M059J (cell line): Measurements from ENCODE around the gene EPHA10. TPM values are rescaled to one million over a fixed set of nuclear protein-coding genes. Genes with fewer than 3 reads are reported as not detected.

Experiments
- DNase-seq: peaks from one replicate; pipeline ENCODE4 v3.0.0-alpha.2; 2012; ENCODE audit warnings: low read depth
- total RNA-seq: library from RNA; depleted of rRNA; stranded (reverse); fragments of >200 nt; shearing (Covaris generic); gene quantifications from 2 replicates; pipeline ENCODE4 v1.2.3, GENCODE V29; 2014

Gene EPHA10
- total RNA-seq, 1 experiment from 2014 or later = not detected

DNA sequence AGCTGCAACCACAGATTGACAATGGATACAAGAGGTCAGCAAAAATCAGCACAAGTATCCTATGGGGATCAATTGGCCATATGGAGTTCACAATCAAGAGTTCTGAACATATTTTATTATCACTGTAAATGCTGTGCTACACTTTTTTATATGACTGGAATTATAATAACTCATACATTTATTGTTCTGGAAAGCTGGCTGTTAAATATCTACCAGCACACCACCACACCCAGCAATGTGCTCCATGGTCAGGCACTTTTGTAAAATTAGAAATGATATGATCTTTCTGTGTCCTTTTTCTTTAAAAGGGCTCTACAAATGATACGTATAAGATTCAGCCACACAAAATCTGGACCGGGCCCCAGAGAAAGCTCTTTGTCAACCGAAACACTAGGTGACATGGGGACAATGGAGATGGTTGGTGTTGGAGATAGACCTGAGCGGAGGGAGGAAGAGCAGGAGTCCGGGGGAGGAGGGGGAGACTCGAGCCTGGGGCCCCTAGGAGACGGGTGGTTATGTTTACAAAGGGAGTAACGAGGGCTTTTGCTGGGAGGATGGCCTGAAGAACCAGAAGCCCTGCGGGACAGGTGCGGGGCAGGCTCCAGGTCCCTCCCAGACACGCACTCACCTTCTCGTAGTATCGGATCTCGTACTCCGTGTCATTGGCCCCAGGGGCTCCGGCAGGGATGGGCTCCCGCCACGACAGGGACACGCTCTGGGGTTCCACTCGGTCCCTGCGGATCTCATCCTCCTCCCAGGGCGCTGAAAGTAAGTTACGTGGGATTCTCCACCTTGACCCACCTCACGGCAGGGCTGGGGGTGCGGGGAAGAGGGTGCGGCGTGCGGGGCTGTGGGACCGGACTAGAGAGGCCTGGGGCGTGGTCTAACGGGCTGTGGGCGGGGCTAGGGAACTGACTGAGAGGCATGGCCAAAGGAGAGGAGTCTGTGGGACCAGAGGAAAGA, 30.0 kb downstream of the EPHA10 start:
- no peak for DNase-seq

DNA sequence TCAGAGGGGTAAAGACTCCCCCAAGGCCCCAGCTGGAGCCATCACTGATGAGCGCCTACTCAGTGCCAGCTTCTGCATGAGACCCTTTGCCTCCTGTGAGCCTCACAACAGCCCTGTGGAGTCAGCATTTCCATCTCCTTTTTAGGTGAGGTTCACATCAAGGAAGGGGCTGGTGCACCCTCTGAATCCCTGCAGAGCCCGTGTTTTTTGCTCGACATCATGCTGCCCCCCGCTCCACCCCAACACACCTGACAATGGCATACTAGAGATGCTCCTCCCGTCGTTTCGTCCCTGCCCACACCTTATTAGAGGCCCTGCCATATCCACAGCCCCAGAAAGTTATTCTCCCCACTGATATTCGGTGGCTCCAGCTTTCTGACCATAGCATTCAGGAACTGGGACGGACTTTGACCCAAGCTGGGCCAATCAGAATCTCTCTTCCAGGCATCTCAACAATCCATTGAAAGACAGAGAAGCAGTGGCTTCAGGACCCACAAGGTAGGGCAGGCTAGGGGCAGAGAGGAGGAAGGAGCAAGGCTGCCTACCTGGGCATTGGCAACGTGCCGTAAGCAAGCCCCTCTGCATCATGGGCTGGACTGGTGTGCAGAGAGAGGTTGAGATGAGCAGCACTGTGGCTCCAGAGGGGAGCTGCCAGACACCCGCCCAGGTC, 32.7 kb downstream of the EPHA10 start:
- no peak for DNase-seq

DNA sequence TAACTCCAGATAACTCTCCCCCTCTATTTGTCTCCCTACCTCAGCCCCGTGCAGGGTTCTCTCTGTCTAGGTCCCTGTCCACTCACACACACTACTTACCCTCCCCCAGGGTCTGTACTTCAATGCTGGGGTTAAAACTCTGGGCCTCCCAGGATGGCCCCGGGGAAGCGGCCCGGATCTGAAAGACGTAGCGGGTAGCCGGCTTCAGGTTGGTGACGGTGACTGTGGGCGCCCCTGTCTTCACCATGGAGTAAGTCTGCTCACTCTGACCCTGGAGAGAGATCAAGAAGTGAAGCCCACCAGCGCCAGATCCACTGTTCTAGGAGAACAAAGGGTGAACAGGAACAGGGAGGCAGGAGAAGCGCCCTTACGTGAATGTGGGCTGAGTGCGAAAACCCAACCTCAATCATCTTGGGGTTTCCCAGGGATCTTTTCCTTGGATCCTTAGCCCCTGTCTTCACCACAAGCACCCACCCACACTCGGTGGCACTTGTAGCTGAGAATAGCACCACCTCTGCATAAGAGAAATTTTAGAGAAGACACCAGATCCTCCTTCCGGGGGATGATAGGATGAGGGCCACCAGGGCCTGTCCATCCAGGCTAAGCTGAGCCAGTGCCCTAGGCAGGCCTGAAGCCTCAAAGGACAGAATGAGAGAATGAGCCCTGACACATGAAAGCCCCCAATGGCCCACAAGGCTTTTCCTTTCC, 33.5 kb downstream of the EPHA10 start:
- DNase-seq = no peak

DNA sequence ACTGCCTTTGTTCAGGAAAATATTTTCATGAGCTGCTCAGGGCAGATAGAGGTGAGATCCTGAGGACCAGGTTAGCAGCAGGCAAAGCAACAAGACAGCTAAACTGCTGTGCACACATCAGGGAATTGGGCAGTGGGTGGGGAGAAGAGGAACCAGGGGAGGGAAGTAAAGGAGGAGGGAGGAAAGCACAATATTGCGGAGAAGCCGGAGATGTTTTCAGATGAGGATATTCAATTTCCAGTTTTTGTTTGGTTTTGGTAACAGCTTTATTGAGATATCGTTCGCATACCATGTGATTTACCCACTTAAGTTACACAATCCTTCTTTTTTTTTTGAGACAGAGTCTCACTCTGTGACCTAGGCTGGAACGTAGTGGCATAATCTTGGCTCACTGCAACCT, 34.5 kb downstream of the EPHA10 start:
- no peak for DNase-seq

DNA sequence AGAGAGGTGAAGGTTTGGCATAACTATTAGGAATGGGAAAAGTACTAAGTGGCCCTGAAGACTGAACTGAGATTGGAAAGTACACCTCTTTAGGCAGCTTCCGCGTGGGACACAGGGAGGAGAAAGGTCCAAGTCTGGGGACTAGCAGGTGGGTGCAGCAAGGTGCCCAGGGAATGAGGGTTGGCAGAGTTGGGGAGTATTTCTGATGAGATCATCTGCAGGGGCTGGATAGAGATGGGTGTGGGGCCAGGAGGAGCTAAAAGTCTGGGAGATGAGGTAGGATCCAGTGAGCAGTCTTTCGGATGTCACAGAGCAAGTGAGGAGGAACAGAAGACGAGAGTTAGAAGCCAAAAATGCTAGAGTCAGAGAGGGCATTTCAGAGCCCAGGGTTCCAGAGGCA, 36.5 kb downstream of the EPHA10 start:
- DNase-seq = no peak

DNA sequence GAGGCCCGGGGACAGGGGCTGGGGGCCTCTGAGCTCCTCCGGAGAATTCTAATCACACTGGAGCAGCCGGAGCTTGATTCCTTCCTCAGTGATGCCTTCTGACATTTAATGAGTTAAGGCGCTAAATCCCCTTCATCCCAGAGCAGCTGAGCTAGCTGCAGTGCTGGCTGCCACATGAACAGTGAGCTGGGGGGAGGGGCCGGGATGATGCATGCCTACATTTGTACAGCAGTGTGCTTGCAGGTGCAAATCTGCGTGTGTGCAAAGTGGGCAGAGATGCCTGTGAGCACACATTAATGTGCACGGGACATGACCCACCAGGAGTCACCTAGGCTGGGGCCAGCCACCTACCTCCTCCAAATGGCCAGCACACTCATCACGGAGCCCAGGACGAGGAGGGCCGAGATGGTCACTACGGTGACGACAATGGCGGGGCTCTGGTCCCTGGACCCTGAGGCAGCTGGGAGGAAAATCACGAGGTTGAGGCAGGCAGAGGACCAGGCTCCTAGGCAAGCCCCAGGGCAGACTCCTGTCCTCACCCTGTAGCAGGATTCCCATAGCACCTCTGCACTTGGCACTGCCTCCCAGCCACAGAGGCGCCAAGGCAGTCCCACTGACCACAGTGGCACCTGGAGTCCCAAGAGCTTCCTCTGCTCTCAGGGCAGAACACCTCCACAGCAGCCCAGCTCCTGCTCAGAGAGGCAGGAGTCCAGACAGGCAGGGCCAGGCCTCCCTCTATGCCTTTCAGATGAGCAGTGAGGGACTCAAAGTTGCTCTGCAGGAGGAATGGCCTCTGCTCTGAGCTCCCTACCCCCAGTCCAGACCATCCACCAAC, 38.0 kb downstream of the EPHA10 start:
- DNase-seq = no peak

DNA sequence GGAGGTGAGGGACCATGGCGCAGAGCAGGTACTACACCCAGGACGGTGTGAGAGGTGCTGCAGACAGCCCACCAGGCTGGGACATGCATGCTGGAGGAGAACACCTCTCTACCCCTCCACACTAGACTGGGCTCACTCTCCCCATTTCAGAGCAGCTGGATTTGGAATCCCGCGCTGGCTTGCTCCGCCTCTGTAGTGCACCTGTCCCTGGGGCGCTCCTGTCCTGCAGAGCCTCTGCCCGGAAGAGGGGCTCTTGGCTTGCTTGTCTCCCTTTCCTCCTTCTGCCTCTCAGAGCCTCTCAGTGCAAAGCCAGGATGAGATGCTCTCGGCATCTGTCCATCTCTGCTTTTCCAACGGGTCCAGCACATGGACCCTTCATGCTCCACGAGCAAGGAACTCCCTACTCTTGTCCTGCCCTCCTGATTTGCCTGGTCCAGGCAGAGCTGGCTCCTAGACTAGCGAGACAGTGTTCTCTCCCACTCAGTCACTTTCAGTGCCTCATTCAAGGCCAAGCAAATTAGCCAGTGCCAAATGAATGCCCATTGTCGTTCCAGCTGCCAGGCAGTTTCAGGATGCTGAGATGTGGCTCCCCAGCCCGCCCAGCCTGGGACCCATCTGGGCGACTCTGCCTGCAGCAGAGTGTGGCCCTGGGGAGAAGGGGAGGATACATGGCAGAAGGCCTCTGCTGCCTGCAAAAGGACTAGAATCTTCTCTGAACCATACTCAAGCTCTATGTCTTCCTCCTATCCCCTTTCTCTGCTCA, 38.9 kb downstream of the EPHA10 start:
- DNase-seq = no peak

DNA sequence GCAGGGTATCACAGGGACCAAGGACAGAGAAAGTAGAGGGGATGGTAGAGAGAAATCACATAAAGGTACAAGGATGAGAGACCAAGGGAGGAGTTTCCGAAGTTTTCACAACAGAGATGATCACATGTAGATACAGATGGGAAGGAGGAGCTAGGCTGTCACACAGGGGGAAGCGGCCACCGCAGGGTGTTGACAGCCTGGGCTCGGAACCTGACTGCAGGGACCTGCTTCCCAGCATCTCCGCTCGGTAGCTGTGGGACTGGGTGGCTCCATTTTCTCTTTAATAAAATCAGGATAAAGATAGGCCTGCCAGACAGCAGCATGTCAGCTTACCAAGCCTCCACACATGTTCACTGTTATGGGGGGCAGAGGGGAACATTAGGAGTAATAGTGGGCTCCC, 40.3 kb downstream of the EPHA10 start:
- no peak for DNase-seq

DNA sequence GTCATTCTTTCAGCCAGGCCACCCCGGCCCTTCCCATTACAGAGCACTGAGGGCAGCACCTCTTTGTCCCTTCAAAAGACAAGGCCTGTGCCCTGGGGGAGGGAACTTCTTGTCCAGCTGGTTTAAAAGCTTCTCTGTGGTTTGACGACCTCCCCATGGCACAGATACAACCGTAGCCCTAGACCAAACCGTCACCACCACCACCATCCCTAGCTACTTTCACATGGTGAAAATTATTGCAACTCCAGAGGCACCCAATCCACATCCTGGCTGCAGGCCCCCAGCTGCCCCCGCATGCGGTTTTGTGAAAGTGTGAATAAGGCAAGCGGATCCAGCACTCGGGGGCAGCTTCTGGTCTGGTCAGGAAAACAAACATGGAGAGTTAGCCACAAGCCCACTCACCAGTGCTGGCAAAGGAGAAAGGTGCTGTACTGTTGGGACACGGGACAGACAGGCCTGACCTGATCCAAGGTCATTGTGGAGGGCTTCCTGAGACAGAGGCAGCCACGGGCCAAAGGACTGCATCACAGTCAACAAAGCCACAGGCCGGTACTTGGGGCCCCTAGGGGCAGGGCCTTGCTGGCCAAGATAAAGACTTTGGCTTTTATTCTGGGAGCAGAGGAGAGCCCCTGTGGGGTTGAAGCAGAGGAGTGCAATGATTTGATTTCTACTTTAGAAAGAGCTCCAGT, 41.4 kb downstream of the EPHA10 start:
- DNase-seq = peak; percentile 41

DNA sequence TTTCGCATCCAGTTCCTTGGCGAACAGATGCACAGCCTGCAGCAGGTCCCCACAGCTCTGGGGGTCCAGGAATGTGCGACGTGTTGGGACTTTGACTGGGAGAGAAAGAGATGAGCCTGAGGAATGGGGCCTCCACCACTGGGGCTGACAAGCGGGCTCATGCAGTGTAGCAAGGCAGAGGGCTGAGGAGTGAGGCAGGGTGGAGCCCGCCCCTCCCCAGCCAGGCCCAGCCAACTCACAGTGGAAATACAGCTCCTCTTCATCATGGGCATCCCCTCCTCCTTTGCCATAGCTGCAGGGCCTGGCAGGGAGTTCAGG, 41.9 kb downstream of the EPHA10 start:
- DNase-seq = no peak

DNA sequence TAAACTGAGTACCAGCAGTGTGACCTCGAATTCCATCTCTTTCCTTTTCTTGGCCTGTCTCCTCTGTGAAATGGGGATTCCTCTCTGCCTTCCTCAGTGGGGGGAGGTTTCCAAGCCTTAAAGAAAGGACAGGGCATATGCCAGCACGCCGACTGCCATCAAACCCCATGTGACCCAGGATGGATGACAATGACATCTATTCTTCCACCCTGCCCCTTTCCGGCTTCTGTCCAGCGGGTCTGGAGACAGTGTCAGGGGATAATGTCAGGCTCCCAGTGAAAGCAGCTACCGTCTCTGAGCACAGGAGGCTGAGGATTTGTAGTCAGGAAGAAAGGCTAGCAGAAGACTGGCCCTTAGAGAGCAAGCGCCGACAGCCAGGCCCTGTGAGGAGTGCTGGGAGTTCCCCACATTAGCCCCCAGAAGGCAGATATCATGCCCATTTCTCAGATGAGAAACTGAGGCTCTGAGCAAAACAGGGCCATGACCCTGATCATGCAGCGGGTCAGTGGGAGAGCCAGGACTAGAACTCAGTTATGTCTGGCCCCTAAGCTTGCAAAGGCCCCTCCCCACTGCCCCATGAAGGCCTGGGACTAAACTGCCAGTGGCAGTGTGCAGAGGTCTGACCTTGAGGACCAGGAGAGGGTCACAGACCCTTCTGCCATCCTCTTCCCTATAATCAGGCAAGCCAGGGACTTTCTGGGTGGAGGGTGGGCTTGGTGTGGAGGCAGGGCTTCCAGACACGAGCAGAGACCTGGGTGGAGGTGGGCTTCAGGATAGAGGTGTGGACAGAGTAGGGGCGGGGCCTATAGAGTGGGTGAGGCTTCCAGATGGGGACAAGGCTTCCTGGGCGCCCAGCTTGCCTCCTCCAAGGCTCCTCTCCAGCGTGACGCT, 42.5 kb downstream of the EPHA10 start:
- no peak for DNase-seq

DNA sequence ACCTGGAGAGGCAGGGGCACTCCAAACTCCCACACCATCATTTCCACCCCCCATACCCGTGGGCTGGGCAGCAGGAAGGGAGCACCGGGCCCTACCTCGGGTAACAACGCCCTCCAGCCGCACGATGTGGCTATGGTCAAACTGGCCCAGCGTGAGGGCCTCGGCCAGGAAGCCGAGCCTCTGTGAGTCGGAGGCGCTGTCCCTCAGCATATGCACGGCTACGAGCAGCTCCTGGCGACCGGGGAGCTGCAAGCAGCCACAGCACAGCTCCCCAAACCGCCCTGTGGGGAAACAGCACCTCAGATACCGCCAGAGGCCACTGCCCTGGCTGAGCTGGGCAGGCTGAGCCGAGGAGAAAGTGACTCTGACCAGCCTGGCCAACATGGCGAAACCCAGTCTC, 43.4 kb downstream of the EPHA10 start:
- DNase-seq = no peak

DNA sequence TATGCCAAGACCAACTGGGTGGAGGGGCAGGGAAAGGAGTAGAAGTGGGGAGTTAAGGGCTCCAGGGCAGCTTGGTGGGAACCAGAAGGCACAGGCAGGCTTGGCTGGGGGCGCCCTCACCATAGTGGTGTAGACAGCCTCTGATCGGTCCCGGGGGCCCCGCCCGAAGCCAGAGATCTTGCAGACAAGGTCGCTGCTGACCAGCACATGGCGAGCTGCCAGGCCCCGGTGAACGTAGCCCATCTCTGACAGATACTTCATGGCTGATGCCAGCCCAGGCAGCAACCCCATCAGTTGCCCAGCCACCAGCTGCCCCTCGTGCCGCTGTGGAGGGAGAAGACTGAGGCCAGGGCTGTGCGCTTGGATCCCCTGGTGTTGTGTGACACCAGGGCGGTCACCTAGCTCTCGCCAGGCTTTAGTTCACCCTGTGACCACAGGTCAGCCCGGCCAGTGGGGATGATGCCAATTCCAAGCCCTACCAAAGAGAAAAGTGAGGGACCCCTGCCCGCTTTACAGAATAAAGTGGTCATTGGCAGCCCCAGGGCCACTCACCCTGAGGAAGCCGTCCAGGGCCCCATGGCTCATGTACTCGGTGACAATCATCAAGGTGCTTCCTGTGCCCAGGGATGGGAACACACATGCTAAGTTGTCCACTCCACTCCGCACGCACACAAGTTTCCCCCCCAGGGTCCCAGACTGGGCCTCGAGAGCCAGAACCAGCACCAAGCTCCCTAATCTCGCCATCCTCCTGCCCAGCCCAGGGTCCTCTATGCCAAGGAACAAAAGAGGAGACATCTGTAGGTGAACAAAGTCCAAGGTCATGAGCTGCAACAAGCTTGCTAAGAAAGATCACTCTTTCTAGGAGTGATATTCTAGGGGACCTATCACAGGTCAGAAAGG, 44.4 kb downstream of the EPHA10 start:
- no peak for DNase-seq

DNA sequence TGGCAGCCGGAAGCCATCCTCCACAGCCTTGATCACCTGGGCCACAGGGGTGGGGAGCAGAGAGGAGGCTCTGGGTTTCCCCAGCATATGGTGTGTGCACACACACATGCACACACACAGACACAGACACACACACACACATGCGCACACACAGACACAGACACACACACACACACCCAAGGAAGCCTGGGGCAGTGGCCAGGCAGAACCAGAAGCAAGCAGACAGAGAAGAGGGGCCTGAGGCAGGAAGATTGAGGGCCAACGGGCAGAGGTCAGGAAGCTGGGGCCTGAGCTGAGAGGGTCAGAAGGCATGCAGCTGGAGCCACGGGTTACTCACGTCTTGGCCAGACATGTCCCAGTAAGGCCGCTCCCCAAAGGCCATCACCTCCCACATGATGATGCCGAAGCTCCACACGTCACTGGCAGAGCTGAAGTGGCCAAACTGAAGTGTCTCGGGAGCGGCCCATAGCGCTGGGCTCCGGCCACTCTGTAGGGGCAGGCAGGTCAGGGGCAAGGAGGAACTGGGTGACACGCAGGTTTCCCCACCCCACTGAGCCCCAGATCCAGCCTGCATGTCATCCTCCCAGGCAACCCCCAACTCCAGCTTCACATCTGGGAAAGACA, 45.2 kb downstream of the EPHA10 start:
- no peak for DNase-seq

DNA sequence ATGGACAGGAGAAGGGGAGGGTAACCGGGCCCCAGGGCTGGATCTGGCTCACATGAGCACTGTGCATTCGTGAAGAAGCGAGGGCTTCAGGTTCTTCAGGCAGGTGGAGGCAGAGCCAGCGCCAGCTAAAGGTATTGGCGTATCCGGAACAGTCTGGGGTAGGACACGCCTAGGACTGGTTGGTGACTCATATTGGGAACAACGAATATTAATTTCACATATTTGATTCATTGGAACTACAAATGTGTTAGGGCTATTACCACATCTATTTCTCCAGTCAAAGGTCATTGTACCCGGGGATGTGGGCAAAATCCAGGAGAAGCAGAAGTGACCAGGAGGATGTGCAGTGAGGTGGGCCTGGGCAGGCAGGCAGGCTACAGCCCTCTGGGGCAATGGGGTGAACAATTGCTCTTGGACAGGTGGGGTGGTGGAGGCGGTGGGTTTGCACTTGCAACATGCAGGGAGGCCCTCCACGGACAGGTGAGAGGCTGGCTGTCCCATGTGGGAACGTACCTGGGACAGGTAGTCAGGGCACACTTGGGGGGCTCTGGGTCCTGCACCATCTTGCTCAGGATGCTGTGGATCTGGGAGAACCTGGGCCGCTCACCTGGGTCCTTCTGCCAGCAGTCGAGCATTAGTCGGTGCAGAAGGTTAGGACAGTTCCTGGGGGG, 45.9 kb downstream of the EPHA10 start:
- no peak for DNase-seq

DNA sequence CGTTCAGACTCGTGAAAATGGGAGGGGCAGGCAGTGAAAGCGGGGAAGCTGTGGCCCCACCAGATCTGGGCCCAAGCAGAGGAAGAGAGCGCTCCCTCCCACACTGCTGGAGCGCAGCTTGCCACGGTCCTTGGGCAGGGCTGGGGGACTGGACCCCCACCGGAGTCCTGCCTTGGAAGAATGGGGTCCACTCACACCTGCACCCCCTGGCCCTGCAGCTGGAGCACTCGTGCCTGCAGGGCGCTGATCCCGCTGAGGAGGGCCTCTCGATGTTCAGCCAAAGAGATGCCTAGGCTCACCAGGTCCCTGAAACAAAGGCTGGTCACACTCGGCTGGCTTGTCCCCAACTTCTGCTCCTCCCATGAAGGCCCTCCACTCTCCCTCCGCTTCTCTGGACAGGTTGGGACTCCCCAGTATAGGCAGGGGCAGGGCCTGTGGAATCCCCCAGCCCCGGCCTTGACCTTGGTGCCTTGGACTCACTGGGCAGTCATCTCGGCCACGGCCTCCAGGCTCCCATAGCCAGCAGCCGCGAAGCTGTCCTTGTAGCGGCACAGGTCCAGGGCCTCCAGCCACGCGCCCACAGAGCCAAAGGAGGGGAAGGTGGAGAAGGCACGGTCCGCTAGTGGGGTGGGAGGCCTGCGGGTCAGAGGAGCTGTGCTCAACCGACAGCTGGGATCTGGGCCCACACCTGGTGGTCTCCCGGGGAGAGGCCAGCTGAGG, 46.6 kb downstream of the EPHA10 start:
- no peak for DNase-seq

DNA sequence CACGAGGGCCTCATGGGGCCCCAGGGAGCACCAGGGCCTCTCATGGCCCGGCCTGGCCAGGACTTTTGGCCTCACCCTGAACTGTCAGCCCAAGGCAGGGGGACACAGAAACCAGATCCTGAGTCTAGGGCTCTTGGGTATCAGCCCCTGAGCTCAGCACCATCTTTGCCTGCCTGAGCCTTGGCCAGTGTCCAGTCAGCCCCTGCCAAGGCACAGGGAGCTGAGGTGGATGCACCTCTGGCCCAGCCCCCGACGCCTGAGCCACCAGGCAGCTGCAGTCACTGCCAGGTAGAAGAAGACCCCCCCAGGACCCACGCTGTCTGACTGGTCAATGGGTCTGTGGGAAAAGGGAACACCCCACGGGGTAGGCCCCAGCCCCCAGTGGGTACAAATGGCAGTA, 47.3 kb downstream of the EPHA10 start:
- no peak for DNase-seq
